ENCODE measurements around the gene LPIN1.
A peak's percentile ranks its signal among the peaks of the same experiment; 100 is the strongest.

Gene LPIN1

GRCh38 chr2:11746376-11746806 lies at the start of gene LPIN1:
Gene LPIN1 (plus strand): TSS chr2:11746632. CDS start chr2:11765542, 18,910 bp downstream.
- DNase-seq = peak; percentile 92

- DNase-seq = no peak
Measured at GRCh38 chr2:11696736-11697102, 49.7 kb upstream of the LPIN1 start.

GRCh38 chr2:11697103-11697871 lies 49.1 kb upstream of the LPIN1 start:
- no peak for DNase-seq

- no peak for DNase-seq
Measured at GRCh38 chr2:11698009-11698922, 48.2 kb upstream of the LPIN1 start.

- no peak for DNase-seq
Measured at GRCh38 chr2:11699686-11700670, 46.5 kb upstream of the LPIN1 start.

GRCh38 chr2:11701206-11701605 lies 45.2 kb upstream of the LPIN1 start:
- DNase-seq = no peak

- no peak for DNase-seq
Measured at GRCh38 chr2:11701751-11702301, 44.6 kb upstream of the LPIN1 start.

- no peak for DNase-seq
Measured at GRCh38 chr2:11702946-11703345, 43.5 kb upstream of the LPIN1 start.

GRCh38 chr2:11703700-11704099 lies 42.7 kb upstream of the LPIN1 start:
- DNase-seq = no peak

GRCh38 chr2:11705063-11705462 lies 41.4 kb upstream of the LPIN1 start:
- peak; percentile 59 for DNase-seq

GRCh38 chr2:11705711-11706110 lies 40.7 kb upstream of the LPIN1 start:
- no peak for DNase-seq

- DNase-seq = no peak
Measured at GRCh38 chr2:11708106-11708505, 38.3 kb upstream of the LPIN1 start.

- no peak for DNase-seq
Measured at GRCh38 chr2:11709293-11709692, 37.1 kb upstream of the LPIN1 start.

GRCh38 chr2:11710210-11710609 lies 36.2 kb upstream of the LPIN1 start:
- DNase-seq = no peak

- DNase-seq = peak; percentile 23
Measured at GRCh38 chr2:11710632-11711353, 35.6 kb upstream of the LPIN1 start.

GRCh38 chr2:11711354-11711716 lies 35.1 kb upstream of the LPIN1 start:
- no peak for DNase-seq

GRCh38 chr2:11711751-11712150 lies 34.7 kb upstream of the LPIN1 start:
- no peak for DNase-seq

GRCh38 chr2:11712866-11713265 lies 33.6 kb upstream of the LPIN1 start:
- no peak for DNase-seq

GRCh38 chr2:11713815-11714214 lies 32.6 kb upstream of the LPIN1 start:
- DNase-seq = no peak

GRCh38 chr2:11715987-11716652 lies 30.3 kb upstream of the LPIN1 start:
- DNase-seq = no peak

GRCh38 chr2:11716689-11717321 lies 29.6 kb upstream of the LPIN1 start:
- DNase-seq = no peak
